ENCODE data around the gene RFX4.

The RFX4 gene

DNA sequence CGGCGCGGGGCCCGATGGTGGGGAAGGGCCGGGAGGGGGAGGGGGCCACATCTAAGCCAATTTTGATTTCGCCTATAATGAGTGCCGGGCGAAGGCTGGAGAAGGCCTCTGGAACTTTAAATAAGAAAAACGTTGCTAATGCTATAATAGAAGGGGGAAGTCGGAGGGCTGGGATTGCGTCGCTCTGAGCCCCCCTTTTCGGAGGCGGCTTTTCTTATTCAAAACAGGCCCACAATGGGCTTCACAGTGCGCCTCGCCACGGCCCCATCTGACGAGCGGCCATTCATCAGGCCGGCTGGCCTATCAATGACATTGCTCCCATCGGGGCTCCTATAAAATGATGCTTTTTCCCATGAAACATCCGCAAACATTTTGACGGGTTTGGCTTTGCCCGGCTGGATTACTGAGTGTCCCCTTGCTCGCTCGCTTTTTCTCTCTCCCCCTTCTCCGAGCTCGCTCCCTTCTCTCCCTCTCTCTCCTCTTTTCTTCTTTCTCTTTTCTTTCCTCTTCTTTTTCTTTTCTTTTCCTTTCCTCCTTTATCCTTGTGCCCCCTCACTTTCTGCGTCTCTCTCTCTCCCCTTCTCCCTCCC lies at the start of gene RFX4:
Gene RFX4 (plus strand): TSS at position 364 of the 590 bp plus-strand sequence. CDS start 317 bp downstream, outside the sequence.
- Mint-ChIP-seq H3K27me3 (peaks cover 38% of the 10 kb centered on the region), H3K4me1 (ENCODE audit: low read depth) (peaks cover 41% of the 10 kb centered on the region), H3K4me3 (peak within 1 kb of the TSS; percentile 81)

DNA sequence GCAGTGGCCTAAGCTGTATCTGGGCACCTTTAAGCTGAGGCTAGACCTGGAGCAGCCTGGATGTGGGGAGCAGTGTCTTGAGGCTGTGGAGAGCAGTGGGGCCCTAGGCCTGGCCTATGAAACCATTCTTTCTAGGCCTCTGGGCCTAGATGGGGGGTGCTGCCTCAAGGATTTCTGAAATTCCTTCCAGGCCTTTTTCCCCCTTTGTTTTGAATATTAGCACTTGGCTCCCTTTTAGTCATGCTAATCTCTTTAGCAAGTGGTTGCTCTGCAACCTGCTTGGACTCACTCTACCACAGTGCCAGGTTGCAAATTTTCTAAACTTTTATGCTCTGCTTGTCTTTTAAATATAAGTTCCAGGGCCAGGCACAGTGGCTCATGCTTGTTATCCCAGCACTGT lies 41.6 kb upstream of the RFX4 start:
- H3K27me3 Mint-ChIP-seq = peaks cover 2% of the 10 kb centered on the region

More for the DNA sequence above, at the start of gene RFX4:
- Mint-ChIP-seq H3K9me3 (ENCODE audit: low read depth) (no peaks in the 10 kb centered on the region), H3K36me3 (no peaks in the 10 kb centered on the region), H3K27ac (no peak within 1 kb of the TSS)

GRCh38 chr12:106551410-106551809 lies 31.4 kb upstream of the RFX4 start:
- H3K36me3 Mint-ChIP-seq = peaks cover 6% of the 10 kb centered on the region
- no peaks in the 10 kb centered on the region for H3K4me1 Mint-ChIP-seq (ENCODE audit: low read depth)
- no peak overlapping the region for H3K27ac Mint-ChIP-seq
- H3K4me3 Mint-ChIP-seq = no peak overlapping the region
- H3K9me3 Mint-ChIP-seq (ENCODE audit: low read depth) = peaks cover 13% of the 10 kb centered on the region
- peaks cover 6% of the 10 kb centered on the region for H3K27me3 Mint-ChIP-seq

More for the DNA sequence above, 41.6 kb upstream of the RFX4 start:
- Mint-ChIP-seq H3K4me1 (ENCODE audit: low read depth) (no peaks in the 10 kb centered on the region), H3K27ac (no peak overlapping the region), H3K4me3 (no peak overlapping the region), H3K36me3 (peaks cover 14% of the 10 kb centered on the region), H3K9me3 (ENCODE audit: low read depth) (peaks cover 9% of the 10 kb centered on the region)

- H3K27ac Mint-ChIP-seq = no peak overlapping the region
- peaks cover 6% of the 10 kb centered on the region for H3K36me3 Mint-ChIP-seq
- H3K4me1 Mint-ChIP-seq (ENCODE audit: low read depth) = no peaks in the 10 kb centered on the region
- peaks cover 13% of the 10 kb centered on the region for H3K9me3 Mint-ChIP-seq (ENCODE audit: low read depth)
- peaks cover 6% of the 10 kb centered on the region for H3K27me3 Mint-ChIP-seq
- no peak overlapping the region for H3K4me3 Mint-ChIP-seq
These were observed 30.6 kb upstream of the RFX4 start for GRCh38 chr12:106552228-106552627.

DNA sequence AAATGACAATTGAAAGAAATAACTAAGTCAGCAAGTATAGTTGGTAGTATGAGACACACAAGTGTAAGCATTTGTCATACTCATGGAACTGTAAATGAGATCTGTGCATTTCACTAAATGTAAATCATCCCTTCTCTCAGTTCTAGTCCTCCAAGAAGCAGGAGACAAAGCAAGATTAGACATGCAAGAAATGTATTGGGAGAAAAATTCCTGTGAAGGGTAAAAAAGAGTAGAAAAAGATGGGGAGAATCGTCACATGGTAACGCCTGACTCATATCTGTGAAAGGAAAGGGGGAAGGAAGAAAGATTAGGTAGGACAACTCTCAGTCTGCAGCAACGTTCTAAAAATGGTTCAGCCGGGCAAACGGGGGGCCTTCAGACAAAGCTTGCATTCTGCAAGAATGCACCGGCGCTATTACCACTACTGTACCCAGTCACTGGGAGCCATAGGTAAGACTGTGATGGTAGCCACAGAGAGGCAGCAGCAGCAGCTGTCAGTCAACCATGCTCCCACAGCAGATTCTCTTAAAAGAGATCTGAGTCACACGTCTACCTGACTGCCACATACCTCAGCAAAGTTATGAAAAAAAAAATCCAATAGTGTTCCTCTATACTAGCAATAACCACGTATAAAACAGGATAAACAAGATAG lies 18.0 kb upstream of the RFX4 start:
- Mint-ChIP-seq H3K9me3 (ENCODE audit: low read depth) (no peaks in the 10 kb centered on the region), H3K27ac (no peak overlapping the region), H3K4me3 (no peak overlapping the region), H3K27me3 (peaks cover 21% of the 10 kb centered on the region), H3K4me1 (ENCODE audit: low read depth) (no peaks in the 10 kb centered on the region), H3K36me3 (no peaks in the 10 kb centered on the region)

- no peak overlapping the region for H3K4me3 Mint-ChIP-seq
- peaks cover 3% of the 10 kb centered on the region for H3K9me3 Mint-ChIP-seq (ENCODE audit: low read depth)
These were observed 16.0 kb upstream of the RFX4 start for GRCh38 chr12:106566771-106567170.

GRCh38 chr12:106573239-106573638 lies 9.6 kb upstream of the RFX4 start:
- H3K4me3 Mint-ChIP-seq = no peak overlapping the region
- peaks cover 18% of the 10 kb centered on the region for H3K27me3 Mint-ChIP-seq
- H3K27ac Mint-ChIP-seq = no peak overlapping the region
- H3K36me3 Mint-ChIP-seq = no peaks in the 10 kb centered on the region
- no peaks in the 10 kb centered on the region for H3K4me1 Mint-ChIP-seq (ENCODE audit: low read depth)
- H3K9me3 Mint-ChIP-seq (ENCODE audit: low read depth) = peaks cover 3% of the 10 kb centered on the region

More at GRCh38 chr12:106566771-106567170, 16.0 kb upstream of the RFX4 start:
- Mint-ChIP-seq H3K27ac (no peak overlapping the region), H3K27me3 (peaks cover 19% of the 10 kb centered on the region), H3K36me3 (no peaks in the 10 kb centered on the region), H3K4me1 (ENCODE audit: low read depth) (no peaks in the 10 kb centered on the region)

- H3K4me3 Mint-ChIP-seq = no peak overlapping the region
- H3K4me1 Mint-ChIP-seq (ENCODE audit: low read depth) = peaks cover 8% of the 10 kb centered on the region
- H3K9me3 Mint-ChIP-seq (ENCODE audit: low read depth) = no peaks in the 10 kb centered on the region
- no peak overlapping the region for H3K27ac Mint-ChIP-seq
- H3K27me3 Mint-ChIP-seq = peaks cover 31% of the 10 kb centered on the region
- H3K36me3 Mint-ChIP-seq = no peaks in the 10 kb centered on the region
These were observed 6.0 kb upstream of the RFX4 start for GRCh38 chr12:106576848-106577247.

DNA sequence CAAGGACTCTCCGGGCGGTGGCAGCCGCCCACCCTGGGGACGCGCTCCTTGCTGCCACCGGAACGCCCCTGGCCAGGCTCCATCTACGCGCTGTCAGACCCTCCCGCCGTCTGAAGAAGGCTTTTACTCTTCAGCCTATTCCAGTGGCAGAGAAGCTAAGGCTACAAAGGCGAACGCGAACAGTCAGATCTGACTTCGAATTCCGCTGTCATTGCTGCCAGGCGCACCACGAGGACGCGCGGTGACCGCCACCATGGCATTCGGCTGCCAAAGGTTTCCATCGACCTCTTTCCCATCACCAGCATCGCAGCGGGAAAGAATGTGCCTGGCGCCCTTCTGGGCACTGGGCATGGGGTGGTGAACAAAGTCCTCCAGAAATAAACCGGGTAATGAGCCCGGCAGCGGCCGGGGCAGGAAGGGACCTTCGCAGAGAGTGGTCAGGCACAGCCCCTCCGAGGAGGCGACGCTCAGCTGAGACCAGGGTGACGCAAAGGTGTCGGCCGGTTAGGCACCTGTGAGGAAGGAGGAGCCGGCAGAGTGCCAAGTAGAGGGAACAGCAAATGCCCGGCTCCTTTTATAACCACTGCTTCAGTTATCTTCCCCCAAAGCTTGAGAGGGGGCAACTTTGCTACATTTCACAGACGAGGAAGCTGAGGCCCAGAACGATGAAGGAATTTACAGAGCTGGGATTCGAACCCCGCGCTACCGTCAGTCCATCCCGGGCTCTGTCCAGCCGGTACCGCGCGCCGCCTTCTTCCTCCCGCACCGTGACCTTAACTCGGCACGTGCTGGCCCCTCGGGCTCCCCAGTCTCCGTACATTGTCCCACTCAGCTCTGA lies 1.9 kb upstream of the RFX4 start:
- H3K4me1 Mint-ChIP-seq (ENCODE audit: low read depth) = peaks cover 39% of the 10 kb centered on the region
- H3K36me3 Mint-ChIP-seq = no peaks in the 10 kb centered on the region
- H3K27ac Mint-ChIP-seq = no peak overlapping the region
- peaks cover 41% of the 10 kb centered on the region for H3K27me3 Mint-ChIP-seq
- H3K4me3 Mint-ChIP-seq = peak overlapping the region; percentile 60
- H3K9me3 Mint-ChIP-seq (ENCODE audit: low read depth) = no peaks in the 10 kb centered on the region

DNA sequence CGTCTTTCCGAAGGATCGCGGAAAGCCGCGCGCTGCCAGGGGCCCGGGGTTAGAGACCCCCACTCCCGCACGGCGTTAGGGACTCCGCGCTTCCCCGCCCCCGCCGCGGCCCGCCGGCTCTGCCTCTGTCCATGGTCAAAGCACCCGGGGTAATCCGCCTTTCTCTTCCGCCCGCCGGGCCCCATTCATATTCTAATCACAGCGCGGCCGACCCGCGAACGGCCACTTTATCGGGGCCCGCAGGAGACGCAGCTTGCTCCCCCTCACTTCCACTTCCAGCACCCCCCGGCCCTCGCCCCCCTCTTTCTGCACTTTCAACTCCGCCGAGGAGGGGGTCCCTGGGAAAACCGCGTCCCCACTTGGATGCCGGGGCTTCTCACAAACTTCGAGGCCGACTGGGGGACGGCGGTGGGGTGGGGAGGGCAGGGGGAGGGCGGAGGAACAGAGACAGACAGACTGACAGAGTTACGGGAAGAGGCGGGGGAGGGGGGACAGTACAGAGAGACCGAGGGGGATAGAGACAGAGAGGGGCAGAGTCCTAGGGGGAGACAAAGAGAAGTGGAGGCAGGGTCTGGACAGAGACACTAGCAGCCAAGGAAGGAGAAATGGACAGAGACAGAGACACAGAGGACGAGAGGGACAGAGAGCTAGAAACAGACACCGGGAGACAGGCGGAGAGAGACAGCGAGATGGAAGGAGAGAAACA lies 1.1 kb upstream of the RFX4 start:
- Mint-ChIP-seq H3K27me3 (peaks cover 41% of the 10 kb centered on the region), H3K9me3 (ENCODE audit: low read depth) (no peaks in the 10 kb centered on the region), H3K27ac (no peak overlapping the region), H3K36me3 (no peaks in the 10 kb centered on the region), H3K4me1 (ENCODE audit: low read depth) (peaks cover 41% of the 10 kb centered on the region), H3K4me3 (peak overlapping the region; percentile 80)

- no peaks in the 10 kb centered on the region for H3K9me3 Mint-ChIP-seq (ENCODE audit: low read depth)
- peaks cover 41% of the 10 kb centered on the region for H3K27me3 Mint-ChIP-seq
- H3K27ac Mint-ChIP-seq = no peak overlapping the region
- H3K4me3 Mint-ChIP-seq = peak overlapping the region; percentile 80
- H3K4me1 Mint-ChIP-seq (ENCODE audit: low read depth) = peaks cover 41% of the 10 kb centered on the region
- H3K36me3 Mint-ChIP-seq = no peaks in the 10 kb centered on the region
These were observed 584 bp upstream of the RFX4 start for GRCh38 chr12:106582249-106582591.

DNA sequence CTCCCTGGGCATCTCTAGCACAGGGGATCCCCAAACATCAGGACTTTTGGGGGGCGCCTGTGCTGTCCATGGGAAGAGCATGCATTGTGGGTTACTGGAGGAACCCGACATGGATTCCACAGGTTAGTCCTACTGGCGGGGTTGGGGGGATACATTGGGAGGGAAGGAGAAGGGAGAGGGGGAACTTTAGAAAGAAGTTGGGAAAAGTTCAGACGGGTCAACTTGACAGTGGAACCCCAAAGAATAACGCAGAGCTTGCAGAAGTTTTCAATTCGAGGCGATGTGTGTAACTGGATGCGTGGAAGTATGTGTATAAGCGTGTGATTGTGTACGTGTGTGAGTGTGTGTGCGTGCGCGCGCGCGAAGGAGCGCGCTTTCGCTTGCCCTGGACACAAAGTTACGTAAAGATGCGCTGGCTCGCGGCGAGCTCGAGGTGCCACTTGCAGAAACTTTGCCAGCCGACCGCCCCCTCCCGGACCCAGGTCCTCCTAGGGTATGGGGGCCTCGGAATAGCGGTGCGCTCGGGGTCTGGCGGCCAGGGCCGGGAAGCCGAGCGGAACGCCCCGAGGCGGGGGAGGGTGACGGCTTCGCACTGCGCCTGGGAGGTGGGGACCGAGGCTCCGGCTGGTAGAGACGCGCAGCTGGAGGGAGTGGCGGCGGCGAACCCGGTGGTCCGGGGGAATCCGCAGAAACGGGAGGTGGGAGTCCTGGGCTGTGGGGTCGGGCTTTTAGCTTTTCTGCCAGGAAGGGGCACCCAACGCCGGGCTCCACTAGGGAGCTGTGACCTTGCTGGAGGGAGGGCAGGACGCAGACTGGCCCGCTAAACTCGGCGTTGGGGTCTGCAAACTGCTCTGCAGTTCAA lies 669 bp downstream of the RFX4 start:
- Mint-ChIP-seq H3K4me3 (peak overlapping the region; percentile 81), H3K4me1 (ENCODE audit: low read depth) (peaks cover 41% of the 10 kb centered on the region), H3K9me3 (ENCODE audit: low read depth) (no peaks in the 10 kb centered on the region), H3K27me3 (peaks cover 43% of the 10 kb centered on the region), H3K36me3 (no peaks in the 10 kb centered on the region), H3K27ac (no peak overlapping the region)

DNA sequence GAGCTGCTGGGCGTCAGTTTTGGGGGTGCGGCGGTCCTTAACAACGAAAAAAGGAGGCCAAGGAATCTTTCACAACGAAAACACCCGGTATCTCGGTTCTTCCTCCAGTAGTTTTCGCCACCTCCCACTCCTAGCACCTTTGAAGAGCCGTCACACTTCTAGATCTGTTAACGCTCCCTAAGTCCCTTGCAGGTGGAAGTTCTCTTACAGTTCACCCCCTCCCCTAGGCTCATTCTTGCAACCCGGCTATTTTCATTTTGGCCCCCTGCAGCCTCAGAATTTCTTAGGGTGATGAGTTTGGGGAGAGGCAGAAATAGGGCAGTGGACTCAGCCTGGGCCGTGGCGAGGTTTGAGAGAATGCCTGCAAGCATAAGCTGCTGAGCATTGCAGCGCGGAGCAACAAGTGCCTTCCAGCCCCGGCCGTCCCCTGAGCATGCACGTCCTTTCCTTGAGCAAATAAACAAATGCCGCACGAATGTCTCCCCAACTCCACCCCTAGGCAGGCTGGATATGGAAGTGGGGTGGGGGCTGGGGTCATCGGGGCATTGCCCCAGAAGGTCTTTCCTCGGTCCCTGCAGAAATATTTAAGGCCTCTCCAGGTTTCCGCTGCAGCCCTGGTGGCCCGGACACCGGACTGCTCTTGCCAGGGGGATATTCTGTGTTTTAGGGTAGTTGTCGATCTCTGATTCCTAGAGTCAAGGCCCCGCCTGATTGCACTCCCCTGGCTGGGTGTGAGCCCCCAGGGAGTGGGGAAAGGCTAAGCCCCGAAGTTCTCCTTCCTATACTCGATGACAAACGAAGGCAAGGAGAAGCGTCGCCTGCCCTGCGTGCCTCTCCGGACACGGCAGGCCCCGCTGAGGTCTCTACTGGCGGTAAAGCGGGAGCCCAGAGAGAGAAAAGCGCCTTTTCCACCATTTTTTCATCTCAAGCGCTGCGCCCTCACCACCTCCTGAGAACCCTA lies 1.6 kb downstream of the RFX4 start:
- no peak overlapping the region for H3K27ac Mint-ChIP-seq
- peaks cover 42% of the 10 kb centered on the region for H3K27me3 Mint-ChIP-seq
- H3K4me3 Mint-ChIP-seq = peak overlapping the region; percentile 81
- no peaks in the 10 kb centered on the region for H3K36me3 Mint-ChIP-seq
- peaks cover 41% of the 10 kb centered on the region for H3K4me1 Mint-ChIP-seq (ENCODE audit: low read depth)
- no peaks in the 10 kb centered on the region for H3K9me3 Mint-ChIP-seq (ENCODE audit: low read depth)

Measured in activated naive CD8-positive, alpha-beta T cell (primary cell).